CD4-positive, CD25-positive, alpha-beta regulatory T cell (primary cell): Measurements from ENCODE around the gene WNK4. TPM values are rescaled to one million over a fixed set of nuclear protein-coding genes. Genes with fewer than 3 reads are reported as not detected.

Source experiments
- ATAC-seq, 2 donors: fragments of 150-1000 bp; cut with Tn5 transposase; one replicate each; pipeline ENCODE4 v1.10.0; 2021; ENCODE audit warnings: low read depth in 2 of 2, moderate number of reproducible peaks in 2 of 2, moderate library complexity in 1 of 2
- DNase-seq, 3 donors: peaks; one replicate each; pipeline versions ENCODE4 v3.0.0 to v3.0.0-alpha.2; 2012 to 2022; ENCODE audit warnings: mixed read lengths in 1 of 3
- H3K27ac ChIP-seq: one replicate; pipeline ENCODE4 v1.7.0; 2013; ENCODE audit warnings: mild to moderate bottlenecking, low read length; ENCODE audit not compliant: insufficient read depth, poor library complexity, severe bottlenecking
- H3K27me3 ChIP-seq: one replicate; pipeline ENCODE4 v1.7.0; 2013; ENCODE audit warnings: low read length; ENCODE audit not compliant: control insufficient read depth, insufficient read depth
- H3K36me3 ChIP-seq: one replicate; pipeline ENCODE4 v1.7.0; 2013; ENCODE audit warnings: mild to moderate bottlenecking, low read length, moderate library complexity; ENCODE audit not compliant: control insufficient read depth, insufficient read depth
- H3K4me1 ChIP-seq: 2 replicates; pipeline ENCODE4 v1.7.0; 2013; ENCODE audit warnings: mild to moderate bottlenecking, low read length; ENCODE audit not compliant: insufficient read depth, control insufficient read depth, poor library complexity, severe bottlenecking
- H3K4me3 ChIP-seq: one replicate; pipeline ENCODE4 v1.7.0; 2013; ENCODE audit warnings: low read depth, mild to moderate bottlenecking, low read length, moderate library complexity
- H3K9me3 ChIP-seq, 2 experiments: 1 replicate in 1 of 2; 2 replicates in 1 of 2; pipeline ENCODE4 v1.7.0; 2013; ENCODE audit warnings: low read length in 2 of 2, mild to moderate bottlenecking in 1 of 2, moderate library complexity in 1 of 2; ENCODE audit not compliant: control insufficient read depth in 2 of 2
- H3K27ac Mint-ChIP-seq, 3 donors: one replicate each; pipeline ENCODE4 v1.8.0; 2020 to 2022; ENCODE audit warnings: mild to moderate bottlenecking in 3 of 3, mixed read lengths in 3 of 3, moderate library complexity in 2 of 3
- H3K27me3 Mint-ChIP-seq: one replicate; pipeline ENCODE4 v1.8.0; 2022; ENCODE audit warnings: mild to moderate bottlenecking, mixed read lengths
- H3K36me3 Mint-ChIP-seq: one replicate; pipeline ENCODE4 v1.8.0; 2020; ENCODE audit warnings: mixed read lengths
- H3K4me1 Mint-ChIP-seq, 4 donors: one replicate each; pipeline ENCODE4 v1.8.0; 2020 to 2022; ENCODE audit warnings: mixed read lengths in 4 of 4, mild to moderate bottlenecking in 1 of 4
- H3K4me3 Mint-ChIP-seq, 4 donors: one replicate each; pipeline ENCODE4 v1.8.0; 2020 to 2022; ENCODE audit warnings: mild to moderate bottlenecking in 4 of 4, mixed read lengths in 4 of 4, moderate library complexity in 3 of 4
- H3K9me3 Mint-ChIP-seq, 7 donors: one replicate each; pipeline ENCODE4 v1.8.0; 2020 to 2022; ENCODE audit warnings: mixed read lengths in 7 of 7, mild to moderate bottlenecking in 3 of 7, moderate library complexity in 2 of 7
- polyA plus RNA-seq, 4 donors: library from polyadenylated mRNA; unstranded; fragments of 300-500 nt; fragmentation: Illumina TruSeq; gene quantifications; one replicate each; pipeline ENCODE4 v1.2.3, GENCODE V29; 2021
- total RNA-seq: library from RNA; stranded (reverse); gene quantifications from one replicate; pipeline ENCODE4 v1.2.3, GENCODE V29; 2022

The WNK4 gene
- total and polyA plus RNA-seq, 5 donors from 2014 or later: 0.09 TPM; not detected in 4

- Mint-ChIP-seq H3K4me1 (peaks cover 4 to 31% (median 18%) of the 10 kb centered on the region in 4 donors), H3K36me3 (peaks cover 25% of the 10 kb centered on the region), H3K9me3 (no peaks in the 10 kb centered on the region), H3K27ac (peak within 1 kb of the TSS; percentile 97 to 99 (median 99)), H3K27me3 (peaks cover 6% of the 10 kb centered on the region), H3K4me3 (peak within 1 kb of the TSS; percentile 95 to 99 (median 98))
- Histone ChIP-seq H3K27me3 (no peaks in the 10 kb centered on the region), H3K4me1 (peaks cover 19% of the 10 kb centered on the region), H3K9me3 (no peaks in the 10 kb centered on the region), H3K36me3 (peaks cover 33% of the 10 kb centered on the region), H3K4me3 (peak within 1 kb of the TSS; percentile 93), H3K27ac (peak within 1 kb of the TSS; percentile 86)
- ATAC-seq: peak; percentile 93
- peak; percentile 64 to 89 (median 75) for DNase-seq
Observed at GRCh38 chr17:42773290-42774035, 6.9 kb upstream of the WNK4 start, which contains the start of gene VPS25. TSS of gene VPS25 (plus strand) at chr17:42773449. CDS start at chr17:42773476, 27 bp downstream.

- ATAC-seq (no peak), DNase-seq (no peak)
- H3K4me3 Mint-ChIP-seq: peak overlapping the region; percentile 95 to 99 (median 98)
- peaks cover 4 to 32% (median 18%) of the 10 kb centered on the region in 4 donors for H3K4me1 Mint-ChIP-seq
- peak overlapping the region; percentile 80 to 99 (median 99) for H3K27ac Mint-ChIP-seq
- H3K9me3 Mint-ChIP-seq: no peaks in the 10 kb centered on the region
- Histone ChIP-seq H3K4me1 (peaks cover 19% of the 10 kb centered on the region), H3K9me3 (no peaks in the 10 kb centered on the region), H3K27me3 (no peaks in the 10 kb centered on the region), H3K4me3 (peak overlapping the region; percentile 93), H3K36me3 (peaks cover 41% of the 10 kb centered on the region), H3K27ac (peak overlapping the region; percentile 86)
- H3K36me3 Mint-ChIP-seq: peaks cover 32% of the 10 kb centered on the region
- H3K27me3 Mint-ChIP-seq: peaks cover 5% of the 10 kb centered on the region
Observed at GRCh38 chr17:42774066-42774745, 6.2 kb upstream of the WNK4 start.

GRCh38 chr17:42775534-42776098 lies 4.8 kb upstream of the WNK4 start:
- Histone ChIP-seq H3K27ac (no peak overlapping the region), H3K27me3 (no peaks in the 10 kb centered on the region), H3K4me1 (peaks cover 22% of the 10 kb centered on the region), H3K9me3 (no peaks in the 10 kb centered on the region), H3K36me3 (peaks cover 48% of the 10 kb centered on the region), H3K4me3 (no peak overlapping the region)
- Mint-ChIP-seq H3K27ac (no peak overlapping the region), H3K9me3 (no peaks in the 10 kb centered on the region), H3K36me3 (peaks cover 38% of the 10 kb centered on the region), H3K4me3 (peak overlapping the region in 2 of 4 donors; percentile 64 to 95), H3K27me3 (peaks cover 14% of the 10 kb centered on the region), H3K4me1 (peaks cover 4 to 39% (median 22%) of the 10 kb centered on the region in 4 donors)
- ATAC-seq (no peak), DNase-seq (no peak)

- peaks cover 19% of the 10 kb centered on the region for H3K4me1 ChIP-seq
- H3K9me3 ChIP-seq: no peaks in the 10 kb centered on the region
- Mint-ChIP-seq H3K27ac (no peak overlapping the region), H3K4me3 (peak overlapping the region in 1 of 4 donors; percentile 33), H3K4me1 (peaks cover 0 to 36% (median 21%) of the 10 kb centered on the region in 4 donors), H3K36me3 (peaks cover 42% of the 10 kb centered on the region), H3K27me3 (peaks cover 35% of the 10 kb centered on the region), H3K9me3 (peaks cover 0 to 4% (median 0%) of the 10 kb centered on the region in 7 donors)
- H3K36me3 ChIP-seq: peaks cover 48% of the 10 kb centered on the region
- H3K27me3 ChIP-seq: peaks cover 14% of the 10 kb centered on the region
- H3K27ac ChIP-seq: no peak overlapping the region
- H3K4me3 ChIP-seq: no peak overlapping the region
- DNase-seq (no peak), ATAC-seq (no peak)
Observed at GRCh38 chr17:42778570-42778969, 1.8 kb upstream of the WNK4 start.

- Histone ChIP-seq H3K27me3 (peaks cover 17% of the 10 kb centered on the region), H3K36me3 (peaks cover 48% of the 10 kb centered on the region), H3K4me3 (no peak overlapping the region), H3K4me1 (peaks cover 10% of the 10 kb centered on the region), H3K9me3 (no peaks in the 10 kb centered on the region), H3K27ac (no peak overlapping the region)
- Mint-ChIP-seq H3K4me1 (peaks cover 0 to 34% (median 13%) of the 10 kb centered on the region in 4 donors), H3K36me3 (peaks cover 36% of the 10 kb centered on the region), H3K27me3 (peaks cover 43% of the 10 kb centered on the region), H3K9me3 (peaks cover 0 to 4% (median 0%) of the 10 kb centered on the region in 7 donors), H3K27ac (peak overlapping the region in 1 of 3 donors; percentile 40), H3K4me3 (peak overlapping the region in 2 of 4 donors; percentile 52 to 68)
- ATAC-seq (no peak), DNase-seq (no peak)
Observed at GRCh38 chr17:42779304-42779935, 990 bp upstream of the WNK4 start.

- ATAC-seq (peak in 1 of 2 donors; percentile 7), DNase-seq (no peak)
- H3K36me3 ChIP-seq: peaks cover 35% of the 10 kb centered on the region
- H3K4me3 Mint-ChIP-seq: peak overlapping the region in 3 of 4 donors; percentile 6 to 44 (median 42)
- H3K4me3 ChIP-seq: no peak overlapping the region
- H3K27ac ChIP-seq: no peak overlapping the region
- H3K36me3 Mint-ChIP-seq: peaks cover 27% of the 10 kb centered on the region
- peaks cover 0 to 39% (median 15%) of the 10 kb centered on the region in 4 donors for H3K4me1 Mint-ChIP-seq
- peaks cover 57% of the 10 kb centered on the region for H3K27me3 Mint-ChIP-seq
- H3K27me3 ChIP-seq: peaks cover 26% of the 10 kb centered on the region
- H3K9me3 ChIP-seq: no peaks in the 10 kb centered on the region
- H3K4me1 ChIP-seq: peaks cover 13% of the 10 kb centered on the region
- H3K9me3 Mint-ChIP-seq: peaks cover 0 to 4% (median 0%) of the 10 kb centered on the region in 7 donors
- no peak overlapping the region for H3K27ac Mint-ChIP-seq
Observed at GRCh38 chr17:42780851-42781638, 635 bp downstream of the WNK4 start.
